Erythroblast (primary cell): ENCODE data around the gene FAM168A.

Experiments used
- DNase-seq, 2 experiments: peaks; one replicate each; lab custom pipeline; 2025; lab: John Stamatoyannopoulos, UW
- GATA1 ChIP-seq: IDR thresholded peaks from 2 replicates; pipeline ENCODE4 v1.6.1; 2011; ENCODE audit warnings: low read depth, mild to moderate bottlenecking, control low read depth, low read length, moderate library complexity
- POLR2A ChIP-seq: IDR thresholded peaks from 2 replicates; pipeline ENCODE4 v1.6.1; 2011; ENCODE audit warnings: mild to moderate bottlenecking, low read length

Gene FAM168A

DNA sequence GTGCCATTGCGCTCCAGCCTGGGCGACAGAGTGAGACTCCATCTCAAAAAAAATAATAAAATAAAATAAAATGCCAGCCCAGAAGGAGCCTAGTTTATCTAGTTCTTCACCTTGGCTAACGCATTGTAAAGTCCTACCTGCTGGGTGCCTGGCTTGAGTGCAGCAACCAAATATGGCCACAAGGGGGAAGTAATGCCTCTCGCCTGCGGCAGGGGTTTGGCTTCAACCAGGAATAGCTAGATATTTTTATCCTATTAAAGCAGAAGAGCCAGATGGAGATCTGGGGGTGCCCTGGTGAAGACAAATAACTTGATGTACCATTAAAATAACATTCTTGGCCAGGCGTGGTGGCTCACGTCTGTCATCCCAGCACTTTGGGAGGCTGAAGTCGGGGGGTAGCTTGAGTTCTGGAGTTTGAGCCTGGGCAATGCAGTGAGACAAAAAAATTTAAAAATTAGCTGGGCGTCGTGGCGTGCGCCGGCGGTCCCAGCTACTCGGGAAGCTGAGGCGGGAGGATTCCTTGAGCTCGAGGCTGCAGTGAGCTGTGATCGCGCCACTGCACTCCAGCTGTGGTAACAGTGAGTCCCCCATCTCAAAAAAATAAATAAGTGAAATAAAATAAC lies 27.9 kb upstream of the FAM168A start:
- TF ChIP-seq POLR2A, result no peak
- no peak for TF ChIP-seq GATA1
- peak; percentile 67 to 78 for DNase-seq

DNA sequence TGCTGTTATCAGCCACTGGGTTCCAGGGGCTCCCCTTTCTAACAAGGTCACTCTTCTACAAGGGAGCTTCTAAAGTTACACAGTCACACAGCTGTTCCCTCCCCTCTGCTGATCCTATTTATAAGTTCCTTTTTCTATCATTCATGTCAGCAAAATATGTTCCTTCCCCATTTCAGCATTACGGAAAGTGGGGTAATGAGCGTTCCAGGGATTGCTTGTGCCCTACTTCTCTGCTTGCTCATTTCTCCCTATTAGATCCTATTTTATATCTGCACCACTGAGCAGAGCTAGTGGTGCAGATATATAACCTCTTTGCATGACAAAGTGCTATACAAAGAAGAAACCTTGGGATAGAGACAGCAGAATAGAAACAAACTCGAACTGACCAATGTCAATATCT lies 25.8 kb upstream of the FAM168A start:
- no peak for DNase-seq
- TF ChIP-seq POLR2A (no peak), GATA1 (no peak)

DNA sequence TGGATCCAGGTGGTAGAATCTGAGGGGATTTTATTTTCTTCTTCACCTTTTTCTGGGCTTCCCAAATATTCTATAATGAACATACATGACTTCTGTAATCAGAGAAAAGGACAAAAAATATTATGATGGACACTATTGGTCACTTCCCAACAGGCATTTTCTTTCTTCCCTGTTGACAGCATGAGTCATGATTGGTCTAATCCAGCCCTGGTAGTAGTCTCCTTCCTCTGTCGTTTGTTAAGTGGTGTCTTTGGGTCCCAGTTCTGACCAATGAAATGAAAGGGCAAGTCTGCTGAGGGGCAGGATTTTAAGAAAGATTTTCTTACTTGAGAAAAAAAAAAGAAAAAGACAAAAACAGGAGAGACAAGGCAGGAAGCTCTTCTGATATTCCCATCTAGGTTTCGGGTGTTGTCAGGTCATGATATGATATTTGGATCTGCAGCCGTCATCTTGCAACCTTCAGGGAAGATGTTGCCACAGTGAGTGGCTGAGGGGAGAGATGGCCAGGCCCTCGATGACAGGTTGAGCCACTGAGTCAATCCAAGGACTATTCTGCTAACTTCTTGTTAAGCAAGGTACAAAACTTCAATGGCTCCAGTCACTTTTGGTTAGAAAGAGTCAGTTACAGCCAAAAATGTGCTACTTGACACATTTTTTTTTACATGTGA lies 25.1 kb upstream of the FAM168A start:
- no peak for TF ChIP-seq GATA1
- no peak for TF ChIP-seq POLR2A
- DNase-seq, result no peak

DNA sequence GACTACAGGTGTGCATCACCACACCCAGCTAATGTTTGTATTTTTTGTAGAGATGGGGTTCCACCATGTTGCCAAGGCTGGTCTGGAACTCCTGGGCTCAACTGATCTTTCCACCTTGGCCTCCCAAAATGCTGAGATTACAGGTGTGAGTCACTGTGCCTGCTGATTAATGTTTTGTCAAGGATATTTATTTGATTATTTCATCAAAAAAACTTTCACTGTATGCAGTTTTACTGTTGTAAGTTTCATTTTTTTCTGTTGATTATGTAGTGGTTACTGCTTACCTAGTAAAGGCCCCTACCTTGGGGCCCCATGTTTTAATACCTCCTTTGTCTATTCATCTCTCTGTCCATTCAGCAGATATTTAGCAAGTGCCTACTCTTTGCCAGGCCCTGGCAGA lies 16.7 kb upstream of the FAM168A start:
- no peak for DNase-seq
- TF ChIP-seq POLR2A (no peak), GATA1 (no peak)

DNA sequence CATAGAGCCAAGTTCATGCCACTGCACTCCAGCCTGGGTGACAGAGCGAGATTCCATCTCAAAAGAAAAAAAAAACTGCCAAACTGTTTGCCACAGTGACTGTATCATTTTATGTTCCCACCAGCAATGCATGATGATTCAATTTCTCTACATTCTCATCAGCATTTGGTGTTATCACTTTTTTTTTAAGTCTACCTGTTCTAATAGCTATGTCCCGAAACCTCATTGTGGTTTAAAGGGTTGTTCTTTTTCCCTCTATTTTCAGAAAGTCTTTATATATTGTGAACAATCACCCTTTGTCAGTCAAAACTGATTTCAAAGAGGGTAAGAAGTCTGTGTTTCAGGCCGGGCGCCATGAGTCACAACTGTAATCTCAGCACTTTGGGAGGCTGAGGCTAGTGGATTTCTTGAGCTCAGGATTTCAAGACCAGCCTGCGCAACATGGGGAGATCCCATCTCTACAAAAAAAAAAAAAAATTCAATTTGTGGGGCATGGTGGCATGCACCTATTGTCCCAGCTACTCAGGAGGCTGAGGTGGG lies 14.8 kb upstream of the FAM168A start:
- no peak for DNase-seq
- TF ChIP-seq POLR2A (no peak), GATA1 (no peak)

DNA sequence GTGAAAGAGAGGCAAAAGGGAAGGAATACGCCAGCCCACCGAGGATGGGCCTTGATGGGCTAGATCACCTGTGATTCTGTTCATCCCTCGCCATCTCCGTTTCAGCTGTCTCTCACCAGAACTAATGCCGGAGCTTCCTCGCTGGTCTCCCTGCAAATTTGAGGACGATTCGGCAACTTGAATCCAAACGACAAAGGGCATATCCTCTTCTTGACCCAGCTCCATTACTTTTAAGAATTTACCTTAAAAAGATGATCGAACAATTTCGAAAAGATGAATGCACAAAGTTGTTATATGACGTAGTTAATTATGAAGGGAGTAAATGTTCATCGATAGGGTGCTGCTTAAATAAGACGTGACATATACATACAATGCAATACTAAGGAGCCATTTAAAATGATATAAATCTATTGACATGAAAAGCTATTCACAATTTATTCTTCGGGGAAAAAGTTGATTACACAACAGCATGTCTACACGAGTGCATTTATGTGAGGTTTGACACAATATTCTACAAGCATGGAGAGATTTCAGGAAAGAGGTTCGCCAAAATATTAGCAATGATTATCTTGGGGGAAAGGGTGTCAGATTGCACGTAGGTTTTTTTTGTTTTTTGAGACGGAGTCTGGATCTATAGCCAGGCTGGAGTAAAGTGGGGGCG lies 937 bp upstream of the FAM168A start:
- no peak for DNase-seq
- no peak for TF ChIP-seq GATA1
- TF ChIP-seq POLR2A, result peak; percentile 28

DNA sequence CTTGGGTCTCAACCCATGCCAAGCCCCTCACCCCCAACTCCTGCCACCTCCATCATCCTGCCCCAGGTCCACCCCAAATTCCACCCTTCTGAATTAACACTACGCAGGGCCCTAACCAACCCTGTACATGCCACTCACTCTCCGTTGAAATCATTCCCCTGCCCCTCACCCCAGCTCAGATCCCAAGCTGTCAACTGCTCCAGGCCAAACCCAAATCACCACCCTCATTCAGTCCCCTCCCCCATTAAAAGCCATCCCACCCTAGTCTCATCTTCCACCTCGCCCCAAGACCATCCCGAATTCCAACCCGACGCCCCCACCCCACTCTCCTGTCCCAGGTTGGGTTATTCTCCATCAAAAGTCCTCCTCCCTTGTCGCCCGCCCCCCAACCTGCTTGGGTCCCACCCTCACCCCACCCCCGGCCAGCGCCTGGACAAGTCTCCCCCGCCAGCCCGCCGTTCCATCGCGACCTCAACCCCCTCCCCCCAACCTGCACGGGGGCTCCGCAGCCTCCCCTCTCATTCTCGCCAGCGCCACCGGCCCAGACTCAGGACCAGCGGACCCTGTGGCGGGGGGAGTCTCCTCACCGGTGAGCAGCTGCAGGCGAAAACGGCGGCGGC lies 466 bp downstream of the FAM168A start:
- no peak for DNase-seq

DNA sequence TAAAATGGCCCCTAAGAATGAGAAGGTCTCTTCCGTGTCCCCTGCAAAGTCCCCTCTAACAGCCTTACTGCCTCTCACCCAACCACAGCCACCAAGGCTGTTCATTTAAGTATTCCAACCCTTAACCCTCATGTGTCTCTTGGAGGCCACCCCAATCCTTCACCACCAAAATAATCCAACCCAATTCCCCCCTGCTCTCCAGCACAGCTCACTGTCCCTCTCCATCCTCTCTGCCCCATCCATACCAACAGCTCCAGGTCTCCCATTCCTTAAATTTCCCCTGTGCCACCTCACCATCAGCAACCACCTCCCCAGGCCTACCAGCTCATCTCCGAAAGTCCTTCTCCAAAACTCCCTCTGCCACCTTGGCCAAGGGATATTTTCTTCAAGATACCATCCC lies 1.4 kb downstream of the FAM168A start:
- peak in 1 of 2 experiments; percentile 8 for DNase-seq
- TF ChIP-seq GATA1 (no peak), POLR2A (no peak)

More for the DNA sequence above, 466 bp downstream of the FAM168A start:
- TF ChIP-seq POLR2A, result no peak

DNA sequence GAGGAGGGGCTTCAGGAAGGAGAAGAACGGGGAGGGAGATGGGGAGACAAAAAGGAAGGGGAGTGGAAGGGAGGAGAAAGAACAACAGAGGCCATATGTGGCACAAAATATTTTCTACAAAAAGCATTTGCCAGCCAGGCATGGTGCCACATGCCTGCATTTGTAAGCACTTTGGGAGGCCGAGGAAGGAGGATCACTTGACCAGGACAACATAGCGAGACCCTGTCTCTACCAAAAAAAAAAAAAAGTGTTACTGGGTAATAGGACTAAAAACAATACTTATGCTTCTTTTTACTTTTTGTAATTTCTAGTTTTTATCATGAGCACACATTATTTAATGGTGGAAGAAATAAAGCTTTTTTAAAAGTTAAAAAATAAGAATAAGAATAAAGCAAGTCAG lies 5.3 kb downstream of the FAM168A start:
- TF ChIP-seq POLR2A, result no peak
- no peak for TF ChIP-seq GATA1
- no peak for DNase-seq

DNA sequence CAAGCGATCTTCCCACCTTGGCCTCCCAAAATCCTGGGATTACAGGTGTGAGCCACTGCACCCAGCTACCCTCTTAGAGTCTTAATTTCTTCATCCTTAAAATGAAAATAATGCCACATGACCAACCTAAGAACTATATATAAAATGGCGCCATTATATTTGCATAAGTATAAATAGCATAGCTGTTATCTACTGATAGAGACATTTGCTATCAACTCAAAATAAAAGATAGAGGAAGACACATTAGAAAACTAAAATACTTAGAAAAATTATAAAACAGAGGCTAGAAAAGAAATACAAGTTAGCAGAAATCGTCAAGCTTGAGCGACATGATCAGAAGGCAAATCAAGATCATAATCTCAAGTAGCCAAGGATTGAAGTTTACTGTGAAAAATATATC lies 6.2 kb downstream of the FAM168A start:
- no peak for DNase-seq
- TF ChIP-seq GATA1 (no peak), POLR2A (no peak)

DNA sequence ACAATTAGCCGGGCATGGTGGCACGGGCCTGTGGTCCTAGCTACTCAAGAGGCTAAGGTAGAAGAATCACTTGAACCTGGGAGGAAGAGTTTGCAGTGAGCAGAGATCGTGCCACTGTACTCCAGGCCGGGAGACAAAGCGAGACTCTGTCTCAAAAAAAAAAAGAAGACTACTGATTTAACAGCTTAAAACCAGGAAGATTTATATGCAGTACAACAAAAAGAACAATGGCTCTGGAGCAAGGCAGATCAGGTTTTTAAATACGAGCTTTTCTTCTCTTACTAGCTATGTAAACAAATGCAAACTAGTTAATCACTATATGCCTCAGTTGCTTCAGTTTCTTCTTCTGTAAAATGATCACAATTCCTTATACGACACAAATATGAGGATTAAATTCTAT lies 6.9 kb downstream of the FAM168A start:
- DNase-seq, result no peak
- no peak for TF ChIP-seq POLR2A
- TF ChIP-seq GATA1, result no peak

DNA sequence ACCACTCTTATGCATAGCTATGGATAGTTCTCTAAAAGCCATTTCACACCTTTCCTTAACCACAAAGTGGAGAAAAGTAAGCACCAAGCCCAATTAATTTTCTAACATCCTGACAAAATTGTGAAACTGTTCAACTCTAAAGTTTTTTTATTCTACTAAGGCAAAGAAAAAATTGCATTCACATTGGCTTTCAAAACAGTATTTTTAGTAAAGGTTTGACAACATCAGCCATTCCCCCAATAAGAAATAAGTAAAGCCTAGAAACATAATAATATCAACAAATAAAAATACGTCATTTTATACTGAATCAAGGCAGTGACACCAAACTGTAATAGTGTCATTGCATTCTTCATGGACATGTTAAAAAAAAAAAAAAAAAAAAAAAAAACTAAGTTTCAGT lies 11.1 kb downstream of the FAM168A start:
- no peak for TF ChIP-seq GATA1
- TF ChIP-seq POLR2A, result no peak
- DNase-seq, result no peak

DNA sequence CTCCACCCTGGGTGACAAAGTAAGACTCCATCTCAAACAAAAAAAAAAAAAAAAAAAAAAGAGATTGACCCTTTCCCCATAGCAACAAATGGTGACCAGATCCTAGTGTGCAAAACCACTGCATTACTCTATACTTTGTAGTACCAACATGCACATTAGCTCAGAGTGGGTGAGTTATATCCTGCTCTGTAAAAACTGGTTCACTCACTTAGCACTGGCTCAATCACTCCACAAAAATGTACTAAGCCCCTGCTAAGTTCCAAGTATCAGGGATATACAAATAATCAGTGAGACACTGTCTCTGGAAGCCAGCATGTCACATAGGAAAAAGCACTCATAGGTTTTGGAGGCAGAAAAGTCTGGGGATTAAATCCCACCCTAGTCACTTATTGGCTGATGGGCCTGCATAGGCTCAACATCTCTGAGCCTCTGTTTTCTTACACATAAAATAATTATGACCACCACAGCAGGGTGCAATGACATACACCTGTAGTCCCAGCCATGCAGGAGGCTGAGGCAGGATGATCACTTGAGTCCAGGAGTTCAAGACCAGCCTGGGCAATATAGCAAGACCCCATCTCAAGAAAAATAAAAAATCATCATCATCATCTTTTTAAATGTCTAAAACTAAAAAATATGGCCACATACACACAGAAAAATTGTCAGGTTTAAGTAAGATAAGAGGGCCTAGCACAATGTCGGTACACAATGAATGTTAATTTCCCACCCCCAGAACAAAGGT lies 11.9 kb downstream of the FAM168A start:
- DNase-seq, result no peak
- TF ChIP-seq POLR2A (no peak), GATA1 (no peak)
